ENCODE data around the gene SENP3.
A peak's percentile ranks its signal among the peaks of the same experiment; 100 is the strongest.

Gene SENP3

GRCh38 chr17:7583253-7584109, 21.8 kb downstream of the SENP3 start, which contains the start of gene MPDU1 (continued):
- TF ChIP-seq PRDM6 (tag by site-specific recombination; IDR thresholded peaks at IDR 0.05) (no peak), ZNF513 (tag by site-specific recombination; IDR thresholded peaks at IDR 0.05) (no peak), ZNF707 (tag by site-specific recombination; IDR thresholded peaks at IDR 0.05) (no peak), ZNF398 (tag by site-specific recombination; IDR thresholded peaks at IDR 0.05) (no peak), BCL11A (tag by site-specific recombination; IDR thresholded peaks at IDR 0.05; ENCODE audit: low read depth) (peak; percentile 50; the same call in 1 of the 2 replicates), ZNF10 (tag by site-specific recombination; IDR thresholded peaks at IDR 0.05) (0 out of 2 replicates have a peak, but pooled peaks have one; percentile 58), HIC1 (tag by site-specific recombination; IDR thresholded peaks at IDR 0.05) (peak; percentile 88; the same call in 1 of the 2 replicates), ZNF341 (tag by site-specific recombination; IDR thresholded peaks at IDR 0.05; ENCODE audit: low read depth) (peak; percentile 87), INSM2 (tag by site-specific recombination; IDR thresholded peaks at IDR 0.05) (no peak; the same call in 1 of the 2 replicates), ZNF555 (tag by site-specific recombination; conservative IDR thresholded peaks at IDR 0.05) (no peak), ZNF148 (tag by site-specific recombination; IDR thresholded peaks at IDR 0.05; ENCODE audit: borderline replicate concordance) (no peak), ZNF76 (tag by site-specific recombination; IDR thresholded peaks at IDR 0.05; ENCODE audit: borderline replicate concordance, low read depth) (peak; percentile 83), ZNF223 (tag by site-specific recombination; IDR thresholded peaks at IDR 0.05) (no peak), ZNF473 (tag by site-specific recombination; IDR thresholded peaks at IDR 0.05) (no peak), TSHZ1 (tag by site-specific recombination; IDR thresholded peaks at IDR 0.05; ENCODE audit: borderline replicate concordance) (peak; percentile 34; the same call in 1 of the 2 replicates), ZNF146 (tag by site-specific recombination; IDR thresholded peaks at IDR 0.05) (no peak), REPIN1 (tag by site-specific recombination; IDR thresholded peaks at IDR 0.05; ENCODE audit: low read depth) (0 out of 2 replicates have a peak, but pooled peaks have one; percentile 52), ZNF514 (tag by site-specific recombination; IDR thresholded peaks at IDR 0.05) (no peak), ZNF561 (tag by site-specific recombination; IDR thresholded peaks at IDR 0.05; ENCODE audit: borderline replicate concordance) (peak; percentile 50; the same call in 1 of the 2 replicates), ZSCAN30 (tag by site-specific recombination; IDR thresholded peaks at IDR 0.05) (no peak; the same call in 1 of the 2 replicates), ZNF391 (tag by site-specific recombination; IDR thresholded peaks at IDR 0.05; ENCODE audit: borderline replicate concordance, low read depth) (peak; percentile 67; the same call in 1 of the 2 replicates)

All from HEK293 (cell line).